Upper lobe of left lung (tissue), 4 donors: ENCODE measurements around the gene ZNF800.

Experiments
- CTCF ChIP-seq, 6 experiments: fragments of 450-650 bp in 4 of 6; fragments of 200-600 bp in 2 of 6; sonication (generic) in 2 of 6; IDR thresholded peaks; one replicate each; pipeline ENCODE4 v1.5.1; 2016 to 2019; ENCODE audit warnings: antibody characterized with exemption in 6 of 6
- EP300 ChIP-seq, 4 donors: sonication (generic); formaldehyde crosslinking; IDR thresholded peaks; one replicate each; pipeline ENCODE4 v1.5.1; 2017; ENCODE audit warnings: antibody characterized with exemption in 4 of 4, control low read depth in 2 of 4
- POLR2A ChIP-seq, 4 donors: fragments of 450-650 bp; IDR thresholded peaks; one replicate each; pipeline ENCODE4 v1.5.1; 2016 to 2017; ENCODE audit warnings: antibody characterized with exemption in 4 of 4, mild to moderate bottlenecking in 2 of 4

- no peak for TF ChIP-seq EP300 (IDR thresholded peaks at IDR 0.05)
- TF ChIP-seq POLR2A (IDR thresholded peaks at IDR 0.05) = no peak
- TF ChIP-seq CTCF (IDR thresholded peaks at IDR 0.05) = no peak
Observed at GRCh38 chr7:127415060-127415742, 22.7 kb upstream of the ZNF800 start.
